Measurements from ENCODE around the gene SLC16A3. TPM values are rescaled to one million over a fixed set of nuclear protein-coding genes. Genes with fewer than 3 reads are reported as not detected.
"Not testable (repeated sequence)": the region's sequence is repeated elsewhere in the genome, so short reads cannot be mapped to it uniquely, and the experiment has no call there.

SLC16A3 gene
- total RNA-seq, 4 donors from 2014 or later: 18.8 to 32.9 (median 21.7) TPM

- H3K4me3 ChIP-seq: peak overlapping the region in 1 of 4 donors; percentile 46
- TF ChIP-seq CTCF (IDR thresholded peaks at IDR 0.05): no peak
- no peak for TF ChIP-seq POLR2A (IDR thresholded peaks at IDR 0.05)
- DNase-seq: no peak
- H3K27ac ChIP-seq: peak overlapping the region; percentile 76 to 91 (median 87)
- no peaks in the 10 kb centered on the region for H3K9me3 ChIP-seq
- 26 to 40% methylated on average over 16 of the region's 25 CpGs for WGBS, 2 donors
- peaks cover 10 to 25% (median 17%) of the 10 kb centered on the region in 3 donors for H3K4me1 ChIP-seq
- intact Hi-C loops (cut with DNase I): no loop called here
- peaks cover 0 to 3% (median under 1%) of the 10 kb centered on the region in 3 donors for H3K36me3 ChIP-seq
- H3K27me3 ChIP-seq: no peaks in the 10 kb centered on the region
Observed at GRCh38 chr17:82204831-82205719, 23.8 kb upstream of the SLC16A3 start.

- TF ChIP-seq CTCF (IDR thresholded peaks at IDR 0.05) (peak; percentile 64 to 97 (median 94)), POLR2A (IDR thresholded peaks at IDR 0.05) (peak in 2 of 4 donors; percentile 49 to 67)
- peak overlapping the region in 2 of 4 donors; percentile 25 to 46 for H3K4me3 ChIP-seq
- WGBS, 2 donors: 5 to 31% methylated on average over 8 to 11 of the region's 21 CpGs
Observed at GRCh38 chr17:82205720-82206508, 22.9 kb upstream of the SLC16A3 start.

GRCh38 chr17:82210655-82211054, 18.2 kb upstream of the SLC16A3 start:
- intact Hi-C loops (cut with DNase I); H3K27ac ChIP-seq; DNase-seq; H3K27me3 ChIP-seq; H3K36me3 ChIP-seq; H3K9me3 ChIP-seq; H3K4me3 ChIP-seq: not testable (repeated sequence)
- WGBS, 2 donors: 87 to 94% methylated on average over 7 to 11 of the region's 11 CpGs
- H3K4me1 ChIP-seq: peaks cover 23 to 53% (median 24%) of the 10 kb centered on the region in 3 donors

More at GRCh38 chr17:82205720-82206508, 22.9 kb upstream of the SLC16A3 start:
- Histone ChIP-seq H3K27me3 (no peaks in the 10 kb centered on the region), H3K9me3 (no peaks in the 10 kb centered on the region), H3K4me1 (peaks cover 10 to 25% (median 17%) of the 10 kb centered on the region in 3 donors), H3K27ac (peak overlapping the region; percentile 76 to 91 (median 87)), H3K36me3 (no peaks in the 10 kb centered on the region)
- intact Hi-C loops (cut with DNase I): no loop called here
- peak; percentile 69 for DNase-seq

GRCh38 chr17:82212331-82213250, 16.3 kb upstream of the SLC16A3 start, which contains the start of gene CCDC57:
Gene CCDC57 (minus strand): TSS chr17:82212842. CDS start chr17:82201944, 10,898 bp downstream.
- Histone ChIP-seq H3K27ac (peak within 1 kb of the TSS; percentile 67 to 91 (median 84)), H3K9me3 (no peaks in the 10 kb centered on the region), H3K4me3 (peak within 1 kb of the TSS; percentile 63 to 97 (median 87)), H3K27me3 (peaks cover 0 to 5% (median 0%) of the 10 kb centered on the region in 4 donors), H3K36me3 (no peaks in the 10 kb centered on the region), H3K4me1 (peaks cover 34 to 60% (median 38%) of the 10 kb centered on the region in 3 donors)
- WGBS, 2 donors: 2% methylated on average over 13 of the region's 116 CpGs; no CpG with 5 or more reads in 1 of the 2 donors
- TF ChIP-seq CTCF (IDR thresholded peaks at IDR 0.05): peak in 3 of 6 experiments; percentile 33 to 37 (median 36)
- TF ChIP-seq POLR2A (IDR thresholded peaks at IDR 0.05): peak in 3 of 4 donors; percentile 37 to 65 (median 47)
- intact Hi-C loops (cut with DNase I): no loop called here
- DNase-seq: no peak

Measured in esophagus squamous epithelium (tissue), 5 donors.